ENCODE data around the gene PPM1D.

DNA sequence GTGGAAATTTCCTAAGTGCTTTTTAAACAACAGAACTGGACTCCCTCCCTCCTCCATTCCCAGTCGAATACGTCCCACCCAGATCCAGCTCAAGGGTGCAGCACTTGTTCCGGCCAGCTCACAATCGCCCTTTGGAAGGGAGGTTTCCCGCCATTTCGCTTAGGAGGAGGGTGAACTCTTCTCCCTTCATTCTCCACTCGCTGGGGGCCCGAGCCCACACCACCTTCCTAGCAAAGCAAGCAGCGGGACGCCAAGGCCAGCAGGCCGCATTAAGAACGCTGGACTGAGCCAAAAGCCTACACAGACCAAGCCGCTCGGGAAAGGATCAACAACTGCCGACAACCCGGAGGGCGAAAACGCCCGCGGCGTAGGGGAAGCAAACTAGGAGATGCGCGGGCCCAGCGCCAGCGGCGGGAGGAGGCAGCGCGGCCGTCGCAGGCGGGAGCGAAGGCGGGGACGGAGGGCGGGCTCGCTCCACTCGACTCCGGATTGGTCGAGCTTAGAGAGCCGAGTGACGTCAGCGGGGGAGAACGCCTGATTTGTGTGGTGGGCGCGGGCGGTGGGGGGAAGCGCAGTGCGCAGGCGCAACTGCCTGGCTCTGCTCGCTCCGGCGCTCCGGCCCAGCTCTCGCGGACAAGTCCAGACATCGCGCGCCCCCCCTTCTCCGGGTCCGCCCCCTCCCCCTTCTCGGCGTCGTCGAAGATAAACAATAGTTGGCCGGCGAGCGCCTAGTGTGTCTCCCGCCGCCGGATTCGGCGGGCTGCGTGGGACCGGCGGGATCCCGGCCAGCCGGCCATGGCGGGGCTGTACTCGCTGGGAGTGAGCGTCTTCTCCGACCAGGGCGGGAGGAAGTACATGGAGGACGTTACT lies at the start of gene PPM1D:
- no peak for TF ChIP-seq EZH2 (IDR thresholded peaks at IDR 0.05; ENCODE audit: low read depth)
- TF ChIP-seq, protein P1, sequence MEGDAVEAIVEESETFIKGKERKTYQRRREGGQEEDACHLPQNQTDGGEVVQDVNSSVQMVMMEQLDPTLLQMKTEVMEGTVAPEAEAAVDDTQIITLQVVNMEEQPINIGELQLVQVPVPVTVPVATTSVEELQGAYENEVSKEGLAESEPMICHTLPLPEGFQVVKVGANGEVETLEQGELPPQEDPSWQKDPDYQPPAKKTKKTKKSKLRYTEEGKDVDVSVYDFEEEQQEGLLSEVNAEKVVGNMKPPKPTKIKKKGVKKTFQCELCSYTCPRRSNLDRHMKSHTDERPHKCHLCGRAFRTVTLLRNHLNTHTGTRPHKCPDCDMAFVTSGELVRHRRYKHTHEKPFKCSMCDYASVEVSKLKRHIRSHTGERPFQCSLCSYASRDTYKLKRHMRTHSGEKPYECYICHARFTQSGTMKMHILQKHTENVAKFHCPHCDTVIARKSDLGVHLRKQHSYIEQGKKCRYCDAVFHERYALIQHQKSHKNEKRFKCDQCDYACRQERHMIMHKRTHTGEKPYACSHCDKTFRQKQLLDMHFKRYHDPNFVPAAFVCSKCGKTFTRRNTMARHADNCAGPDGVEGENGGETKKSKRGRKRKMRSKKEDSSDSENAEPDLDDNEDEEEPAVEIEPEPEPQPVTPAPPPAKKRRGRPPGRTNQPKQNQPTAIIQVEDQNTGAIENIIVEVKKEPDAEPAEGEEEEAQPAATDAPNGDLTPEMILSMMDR (conservative IDR thresholded peaks at IDR 0.05), result no peak

Measured in PC-9 (cell line).